GM12878 (cell line): ENCODE results near the gene RIF1. TPM values are rescaled to one million over a fixed set of nuclear protein-coding genes. Genes with fewer than 3 reads are reported as not detected.

Experiments used
- ATAC-seq: fragments of 200-7000 bp; cut with Tn5 transposase; 3 replicates; pipeline ENCODE4 v1.9.1; 2020; ENCODE audit warnings: mild to moderate bottlenecking, moderate library complexity
- BruUV-seq: library from RNA; stranded (reverse); fragments of 400-500 nt; replicated peaks from 2 replicates; lab custom pipeline; 2021; lab: Mats Ljungman, UMichigan
- CTCF ChIA-PET: fragments of 300-600 bp; sonication (Branson Sonifier 250); formaldehyde crosslinking; extraction: SDS; loops from one replicate; lab custom pipeline; 2021; ENCODE audit warnings: inconsistent platforms; lab: Yijun Ruan, JAX
- POLR2A ChIA-PET: fragments of 350-600 bp; formaldehyde crosslinking; extraction: SDS; loops from one replicate; lab custom pipeline; 2021; ENCODE audit warnings: inconsistent platforms; lab: Charles Lee
- RAD21 ChIA-PET: fragments of 300-600 bp; sonication (Branson Sonifier 250); formaldehyde crosslinking; loops from one replicate; lab custom pipeline; 2023; ENCODE audit warnings: antibody characterized with exemption; ENCODE audit not compliant: unreplicated experiment; lab: Charles Lee
- SMC1A ChIA-PET: fragments of 300-600 bp; sonication (Branson Sonifier 250); formaldehyde crosslinking; loops from one replicate; lab custom pipeline; 2023; ENCODE audit not compliant: unreplicated experiment, uncharacterized antibody; lab: Charles Lee
- DNase-seq: peaks from one replicate; pipeline ENCODE4 v3.0.0-alpha.2; 2011; ENCODE audit warnings: low read depth, low spot score
- FAIRE-seq: peaks from 3 replicates; lab custom pipeline; 2011; peaks lifted over from hg19 to GRCh38; lab: Jason Lieb, UNC
- H2AFZ ChIP-seq: 2 replicates; pipeline ENCODE4 v1.6.0; 2011; ENCODE audit warnings: low read depth, low read length, control low read depth; ENCODE audit not compliant: control insufficient read depth
- H3K27ac ChIP-seq: 2 replicates; pipeline ENCODE4 v1.5.1; 2011; ENCODE audit warnings: control low read depth; ENCODE audit not compliant: control insufficient read depth, insufficient read depth
- H3K27me3 ChIP-seq, 2 experiments: replicated peaks in 1 of 2; 2 replicates each; pipeline versions ENCODE4 v1.6.0 to v1.6.1; 2011; ENCODE audit warnings: low read length in 1 of 2; ENCODE audit not compliant: control insufficient read depth in 2 of 2, insufficient read depth in 2 of 2
- H3K36me3 ChIP-seq, 2 experiments: 2 replicates each; pipeline ENCODE4 v1.5.1; 2011; ENCODE audit warnings: low read length in 1 of 2; ENCODE audit not compliant: control insufficient read depth in 2 of 2, insufficient read depth in 2 of 2
- H3K4me1 ChIP-seq: 2 replicates; pipeline ENCODE4 v1.6.1; 2011; ENCODE audit warnings: mild to moderate bottlenecking, low read length, moderate library complexity, mixed read lengths; ENCODE audit not compliant: control insufficient read depth, insufficient read depth
- H3K4me2 ChIP-seq: 2 replicates; pipeline ENCODE4 v1.6.0; 2011; ENCODE audit warnings: control low read depth; ENCODE audit not compliant: control insufficient read depth, insufficient read depth
- H3K4me3 ChIP-seq: fragments of 200-600 bp; sonication (generic); 2 replicates; pipeline ENCODE4 v1.5.1; 2016
- H3K79me2 ChIP-seq: 2 replicates; pipeline ENCODE4 v1.6.0; 2011; ENCODE audit warnings: low read length; ENCODE audit not compliant: control insufficient read depth, insufficient read depth
- H3K9ac ChIP-seq: 2 replicates; pipeline ENCODE4 v1.8.0; 2011; ENCODE audit warnings: low read length, control low read depth, mixed read lengths; ENCODE audit not compliant: control insufficient read depth, insufficient read depth
- H3K9me3 ChIP-seq: replicated peaks from 3 replicates; pipeline ENCODE4 v1.5.1; 2011; ENCODE audit warnings: mild to moderate bottlenecking, low read length; ENCODE audit not compliant: control insufficient read depth, insufficient read depth
- H4K20me1 ChIP-seq: 2 replicates; pipeline ENCODE4 v1.6.0; 2011; ENCODE audit not compliant: control insufficient read depth, insufficient read depth
- ASH2L ChIP-seq: fragments of 300-600, 200-600 bp; sonication (generic); IDR thresholded peaks from 2 replicates; pipeline ENCODE4 v1.6.1; 2017; ENCODE audit warnings: low read depth, mild to moderate bottlenecking, borderline replicate concordance
- BCL11A ChIP-seq: IDR thresholded peaks from 2 replicates; pipeline ENCODE4 v1.6.1; 2011; ENCODE audit warnings: low read depth, low read length
- BMI1 ChIP-seq: fragments of 450-650 bp; IDR thresholded peaks from 2 replicates; pipeline ENCODE4 v1.6.1; 2016; ENCODE audit warnings: mild to moderate bottlenecking, moderate library complexity, borderline replicate concordance
- CEBPB ChIP-seq, 2 experiments: fragments of 150-350 bp in 1 of 2; IDR thresholded peaks; 2 replicates each; pipeline ENCODE4 v1.6.1; 2012 to 2014; ENCODE audit warnings: low read depth in 2 of 2, low read length in 2 of 2, borderline replicate concordance in 1 of 2, inconsistent platforms in 1 of 2
- EED ChIP-seq: sonication (generic); IDR thresholded peaks from 2 replicates; pipeline ENCODE4 v1.6.1; 2016; ENCODE audit warnings: antibody characterized with exemption, low read depth
- ESRRA ChIP-seq: IDR thresholded peaks from 2 replicates; pipeline ENCODE4 v1.6.1; 2012; ENCODE audit warnings: mild to moderate bottlenecking, low read length, improper control_type of control experiment
- HDGF ChIP-seq: fragments of 450-650 bp; IDR thresholded peaks from 2 replicates; pipeline ENCODE4 v1.6.1; 2016; ENCODE audit warnings: antibody characterized with exemption
- IKZF1 ChIP-seq: fragments of 450-650 bp; conservative IDR thresholded peaks from 2 replicates; pipeline ENCODE4 v1.6.1; 2017; ENCODE audit warnings: antibody characterized with exemption, mild to moderate bottlenecking
- IRF4 ChIP-seq: IDR thresholded peaks from 2 replicates; pipeline ENCODE4 v1.6.1; 2011; ENCODE audit warnings: low read depth, low read length
- JUNB ChIP-seq: IDR thresholded peaks from 2 replicates; pipeline ENCODE4 v1.6.1; 2016; ENCODE audit warnings: antibody characterized with exemption, mild to moderate bottlenecking
- NR2C1 ChIP-seq: fragments of 450-650 bp; IDR thresholded peaks from 2 replicates; pipeline ENCODE4 v1.6.1; 2017; ENCODE audit warnings: antibody characterized with exemption, mild to moderate bottlenecking, moderate library complexity
- PAX5 ChIP-seq: IDR thresholded peaks from 2 replicates; pipeline ENCODE4 v1.6.1; 2011; ENCODE audit warnings: low read depth, low read length, borderline replicate concordance
- PAX8 ChIP-seq: fragments of 450-650 bp; IDR thresholded peaks from 2 replicates; pipeline ENCODE4 v1.6.1; 2017; ENCODE audit warnings: mild to moderate bottlenecking, moderate library complexity
- SIX5 ChIP-seq: IDR thresholded peaks from 2 replicates; pipeline ENCODE4 v1.6.1; 2011; ENCODE audit warnings: mild to moderate bottlenecking, low read depth, low read length, moderate library complexity; ENCODE audit not compliant: severe bottlenecking
- TAF1 ChIP-seq: IDR thresholded peaks from 2 replicates; pipeline ENCODE4 v1.6.1; 2011; ENCODE audit warnings: mild to moderate bottlenecking, low read depth, low read length, borderline replicate concordance
- TCF7 ChIP-seq: IDR thresholded peaks from 2 replicates; pipeline ENCODE4 v1.6.1; 2014; ENCODE audit warnings: antibody characterized with exemption, borderline replicate concordance
- WGBS: methylation state at CpG from one replicate; pipeline ENCODE4 v1.1.6; 2016; ENCODE audit warnings: low lambda C conversion rate; ENCODE audit not compliant: insufficient replicate concordance, insufficient coverage; ENCODE audit errors: missing lambda C conversion rate; 5-methylcytosine and 5-hydroxymethylcytosine counted together
- in situ Hi-C: fragments of 300-500 bp; cut with MboI; formaldehyde crosslinking; loops from 9 replicates; pipeline ENCODE4 v1.14.3; 2018; ENCODE audit warnings: mixed read lengths
- intact Hi-C: fragments of 100-400 bp; cut with micrococcal nuclease; formaldehyde crosslinking; loops from one replicate; pipeline ENCODE4 v1.14.2; 2022; ENCODE audit not compliant: unreplicated experiment
- polyA plus RNA-seq, 11 experiments: library from polyadenylated mRNA; depleted of rRNA in 4 of 11; unstranded in 6 of 11; stranded (reverse) in 5 of 11; fragments of >200 nt; fragmentation: Nextera tagmentation in 4 of 11; fragmentation: Illumina TruSeq in 1 of 11; extraction: Ambion mirVana in 4 of 11; extraction: Trizol in 1 of 11; gene quantifications; 1 replicate in 1 of 11; 2 replicates in 10 of 11; pipeline versions ENCODE4 v1.2.1 to v1.2.3, GENCODE V29; 2011 to 2016; ENCODE audit warnings: inconsistent platforms in 2 of 11, missing spikeins in 2 of 11, low read depth in 1 of 11
- total RNA-seq, 4 experiments: library from RNA; depleted of rRNA in 3 of 4; stranded (reverse); fragments of >200 nt in 3 of 4; fragmentation: Illumina TruSeq in 1 of 4; extraction: Trizol in 1 of 4; gene quantifications; 2 replicates each; pipeline versions ENCODE4 v1.2.1 to v1.2.3, GENCODE V29; 2013 to 2021
- TF ChIP-seq, protein P1 (sequence below): fragments of 450-650 bp; IDR thresholded peaks from 2 replicates; pipeline ENCODE4 v1.6.1; 2017; ENCODE audit warnings: mild to moderate bottlenecking
- TF ChIP-seq, protein P2 (sequence below): fragments of 450-650 bp; IDR thresholded peaks from 2 replicates; pipeline ENCODE4 v1.6.1; 2017; ENCODE audit warnings: low read depth, mild to moderate bottlenecking, moderate library complexity

The RIF1 gene
- total and polyA plus RNA-seq, 10 of the 15 experiments (the other 5 are each of a cell fraction or from before 2014, with no cell fraction given): 6.3 to 63.2 (median 34.4) TPM

DNA sequence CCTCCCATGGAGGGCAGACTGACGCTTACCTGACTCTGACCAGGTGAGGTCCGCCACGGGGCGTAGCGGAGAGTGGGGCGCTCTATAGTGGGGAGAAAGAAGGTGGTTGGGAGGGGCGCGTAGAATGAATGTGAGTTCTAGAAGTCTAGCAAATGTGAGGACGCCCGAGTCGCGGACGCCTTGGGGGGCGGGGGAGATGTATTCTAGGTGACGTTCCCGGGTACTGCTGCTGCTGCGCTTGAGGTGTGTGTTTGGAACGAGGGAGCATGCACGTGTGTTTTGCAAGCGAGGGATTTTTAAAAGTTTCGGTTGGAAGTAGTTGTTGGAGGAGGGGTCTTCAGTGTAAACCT, 758 bp downstream of the RIF1 start (continued):
- no peak for TF ChIP-seq PAX5
- TF ChIP-seq, all 136 proteins: peak for 4

DNA sequence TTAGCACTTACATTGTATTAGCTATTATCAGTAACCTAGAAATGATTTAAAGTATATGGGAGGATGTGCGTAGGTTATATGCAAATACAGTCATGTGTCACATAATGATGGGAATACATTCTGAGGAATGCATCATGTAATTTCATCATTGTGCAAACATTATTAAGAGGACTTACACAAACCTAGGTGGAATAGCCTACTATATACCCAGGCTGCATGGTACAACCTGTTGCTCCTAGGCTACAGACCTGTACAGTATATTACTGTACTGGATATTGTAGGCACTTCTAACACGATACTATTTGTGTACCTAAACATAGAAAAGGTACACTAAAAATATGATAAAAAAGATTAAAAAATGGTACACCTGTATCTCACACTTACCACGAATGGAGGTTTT, 7.9 kb downstream of the RIF1 start:
- Histone ChIP-seq H3K4me2 (no peak overlapping the region), H3K27ac (no peak overlapping the region), H3K9ac (no peak overlapping the region), H3K4me1 (no peaks in the 10 kb centered on the region), H3K79me2 (peaks cover 11% of the 10 kb centered on the region), H3K4me3 (no peak overlapping the region), H3K9me3 (no peaks in the 10 kb centered on the region), H2AFZ (no peak overlapping the region), H4K20me1 (no peaks in the 10 kb centered on the region), H3K27me3 (no peaks in the 10 kb centered on the region), H3K36me3 (peaks cover 6 to 36% of the 10 kb centered on the region in 2 experiments)
- TF ChIP-seq IRF4: no peak
- no peak for TF ChIP-seq BMI1
- TF ChIP-seq PAX8: no peak
- TF ChIP-seq, protein P1, sequence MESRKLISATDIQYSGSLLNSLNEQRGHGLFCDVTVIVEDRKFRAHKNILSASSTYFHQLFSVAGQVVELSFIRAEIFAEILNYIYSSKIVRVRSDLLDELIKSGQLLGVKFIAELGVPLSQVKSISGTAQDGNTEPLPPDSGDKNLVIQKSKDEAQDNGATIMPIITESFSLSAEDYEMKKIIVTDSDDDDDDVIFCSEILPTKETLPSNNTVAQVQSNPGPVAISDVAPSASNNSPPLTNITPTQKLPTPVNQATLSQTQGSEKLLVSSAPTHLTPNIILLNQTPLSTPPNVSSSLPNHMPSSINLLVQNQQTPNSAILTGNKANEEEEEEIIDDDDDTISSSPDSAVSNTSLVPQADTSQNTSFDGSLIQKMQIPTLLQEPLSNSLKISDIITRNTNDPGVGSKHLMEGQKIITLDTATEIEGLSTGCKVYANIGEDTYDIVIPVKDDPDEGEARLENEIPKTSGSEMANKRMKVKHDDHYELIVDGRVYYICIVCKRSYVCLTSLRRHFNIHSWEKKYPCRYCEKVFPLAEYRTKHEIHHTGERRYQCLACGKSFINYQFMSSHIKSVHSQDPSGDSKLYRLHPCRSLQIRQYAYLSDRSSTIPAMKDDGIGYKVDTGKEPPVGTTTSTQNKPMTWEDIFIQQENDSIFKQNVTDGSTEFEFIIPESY: no peak
- TF ChIP-seq HDGF: no peak
- TF ChIP-seq SIX5: no peak
- no peak for TF ChIP-seq ESRRA
- no peak for TF ChIP-seq EED
- TF ChIP-seq NR2C1: no peak
- TF ChIP-seq, protein P2, sequence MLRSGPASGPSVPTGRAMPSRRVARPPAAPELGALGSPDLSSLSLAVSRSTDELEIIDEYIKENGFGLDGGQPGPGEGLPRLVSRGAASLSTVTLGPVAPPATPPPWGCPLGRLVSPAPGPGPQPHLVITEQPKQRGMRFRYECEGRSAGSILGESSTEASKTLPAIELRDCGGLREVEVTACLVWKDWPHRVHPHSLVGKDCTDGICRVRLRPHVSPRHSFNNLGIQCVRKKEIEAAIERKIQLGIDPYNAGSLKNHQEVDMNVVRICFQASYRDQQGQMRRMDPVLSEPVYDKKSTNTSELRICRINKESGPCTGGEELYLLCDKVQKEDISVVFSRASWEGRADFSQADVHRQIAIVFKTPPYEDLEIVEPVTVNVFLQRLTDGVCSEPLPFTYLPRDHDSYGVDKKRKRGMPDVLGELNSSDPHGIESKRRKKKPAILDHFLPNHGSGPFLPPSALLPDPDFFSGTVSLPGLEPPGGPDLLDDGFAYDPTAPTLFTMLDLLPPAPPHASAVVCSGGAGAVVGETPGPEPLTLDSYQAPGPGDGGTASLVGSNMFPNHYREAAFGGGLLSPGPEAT: no peak
- TF ChIP-seq IKZF1: no peak
- TF ChIP-seq BCL11A: no peak
- no peak for TF ChIP-seq ASH2L
- no peak for TF ChIP-seq TAF1
- TF ChIP-seq JUNB: no peak
- TF ChIP-seq TCF7: no peak
- no peak for TF ChIP-seq CEBPB (IDR thresholded peaks at IDR 0.05; ENCODE audit: borderline replicate concordance in 1 of 2, low read depth in 2 of 2, low read length in 2 of 2)
- ChIA-PET RAD21 (no interaction called here), CTCF (no interaction called here), POLR2A (no interaction called here), SMC1A (interaction anchor here (1.3 kb wide), 1 partner anchor 9 kb away, joined by 3 read pairs; no protein-coding TSS in a partner anchor)
- FAIRE-seq: no peak
- no peak for DNase-seq
- no TSS peak for BruUV-seq
- intact Hi-C loops (no loop called here), in situ Hi-C loops (loop anchor here (25.0 kb wide), 2 partner anchors 130 to 1830 kb away; partner anchors contain the start of genes MMADHC and NMI)
- no peak for ATAC-seq
- 82% methylated on average over 3 of the region's 3 CpGs for WGBS
